CD1c-positive myeloid dendritic cell (primary cell): Measurements from ENCODE around the gene ADAMTS14.
"Not testable (repeated sequence)": the region's sequence is repeated elsewhere in the genome, so short reads cannot be mapped to it uniquely, and the experiment has no call there.

ENCODE experiments used
- DNase-seq: peaks from one replicate; pipeline ENCODE4 v3.0.0-alpha.2; 2016; ENCODE audit errors: extremely low spot score

The ADAMTS14 gene

DNA sequence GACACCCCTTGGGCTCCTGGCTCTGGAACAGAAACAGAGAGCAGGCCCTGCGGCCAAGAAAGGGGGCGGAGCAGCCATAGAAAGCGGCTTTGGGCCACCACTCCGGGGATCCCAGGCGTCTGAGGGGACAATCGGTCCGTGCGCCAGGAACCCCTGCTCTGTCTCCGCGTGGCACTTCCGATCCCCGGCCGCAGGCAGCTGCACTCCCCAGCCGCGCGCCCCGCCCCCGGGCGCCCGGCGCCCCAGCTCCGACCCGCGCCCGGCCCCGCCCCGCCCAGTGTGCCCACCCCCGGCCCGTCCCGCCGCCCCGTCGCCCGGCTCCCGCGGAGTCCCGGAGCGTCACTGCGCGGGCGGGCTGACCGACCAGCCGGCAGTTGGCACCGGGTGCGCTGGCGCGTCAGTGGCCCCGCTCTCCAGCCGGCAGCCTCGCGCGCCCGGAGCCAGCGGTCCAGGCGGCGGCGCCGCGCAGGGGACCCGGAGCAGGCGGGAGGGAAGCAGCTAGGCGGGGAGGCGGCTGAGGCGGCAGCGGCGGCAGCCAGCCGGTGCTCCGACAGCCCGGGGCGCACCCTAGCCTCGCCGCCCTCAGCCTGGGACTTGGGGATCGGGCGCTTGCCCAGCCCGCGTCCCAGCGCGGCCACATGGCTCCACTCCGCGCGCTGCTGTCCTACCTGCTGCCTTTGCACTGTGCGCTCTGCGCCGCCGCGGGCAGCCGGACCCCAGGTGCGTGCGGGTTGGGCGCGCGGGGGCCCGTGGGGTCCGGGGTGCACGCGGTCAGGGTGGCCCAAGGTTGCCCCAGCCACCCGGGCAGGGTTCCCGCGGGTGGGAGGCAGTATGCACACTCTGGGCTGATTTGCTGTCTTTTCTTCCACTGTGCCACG, at the start of gene ADAMTS14:
TSS of gene ADAMTS14 (plus strand) at position 342 of the 878 bp plus-strand sequence. CDS start at position 639, 297 bp downstream.
- DNase-seq: peak; percentile 53

DNA sequence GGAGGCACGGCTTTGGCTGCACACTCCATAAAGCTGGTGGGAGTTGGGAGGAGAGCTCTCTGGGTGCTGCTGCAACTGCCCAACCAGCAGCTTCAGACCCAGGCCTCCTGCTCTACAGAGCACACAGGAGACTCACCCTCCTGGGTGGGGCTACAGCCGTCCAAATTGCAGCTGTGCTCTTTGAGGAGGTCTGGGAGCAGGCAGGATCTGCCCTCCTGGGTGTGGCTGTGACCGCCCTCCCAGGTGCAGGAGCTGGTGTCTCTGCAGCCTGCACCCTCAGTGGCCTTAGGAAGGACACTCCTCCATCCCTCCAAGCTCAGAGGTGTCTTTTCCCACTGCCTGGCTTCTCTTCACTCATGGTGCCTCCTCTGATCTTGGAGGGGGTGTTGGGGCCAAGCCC, 49.8 kb upstream of the ADAMTS14 start:
- DNase-seq: no peak

DNA sequence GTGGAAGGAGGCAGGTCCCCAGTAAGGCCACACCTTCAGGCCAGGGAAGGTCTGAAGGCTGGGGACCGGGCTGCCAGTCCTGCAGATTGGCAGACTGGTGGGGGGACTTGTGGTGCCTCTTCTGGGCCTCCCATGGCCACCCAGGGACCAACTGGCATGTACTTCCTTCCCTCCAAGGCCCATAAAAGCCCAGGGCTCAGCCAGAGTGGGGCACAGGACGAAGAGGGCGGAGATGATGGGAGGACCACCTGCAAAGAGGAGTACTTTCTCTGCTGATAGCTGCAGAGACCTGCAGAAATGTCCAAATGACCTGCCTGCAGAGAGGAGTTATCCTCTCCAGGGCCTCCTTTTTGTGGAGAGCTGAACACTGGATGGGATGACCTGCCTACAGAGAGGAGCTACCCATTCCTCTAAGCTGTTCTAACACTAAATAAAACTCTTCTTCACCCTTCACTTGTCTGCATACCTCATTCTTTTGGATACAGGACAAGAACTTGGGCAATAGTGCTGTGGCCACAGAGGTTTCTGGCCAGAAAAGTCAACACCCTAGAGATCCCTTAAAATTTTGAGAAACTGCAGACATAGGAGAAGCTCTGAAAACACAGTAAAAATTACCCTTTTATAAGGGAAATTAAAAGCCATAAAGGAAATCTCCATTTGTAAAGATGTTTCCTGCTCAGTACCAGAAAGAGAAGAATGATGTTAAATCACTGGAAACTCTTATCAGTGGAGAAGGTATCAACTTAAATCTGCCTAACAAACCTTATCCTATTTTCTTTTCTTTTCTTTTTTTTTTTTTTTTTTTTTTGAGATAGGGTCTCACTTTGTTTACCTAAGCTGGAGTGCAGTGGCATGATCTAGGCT, 49.1 kb upstream of the ADAMTS14 start:
- DNase-seq: no peak

DNA sequence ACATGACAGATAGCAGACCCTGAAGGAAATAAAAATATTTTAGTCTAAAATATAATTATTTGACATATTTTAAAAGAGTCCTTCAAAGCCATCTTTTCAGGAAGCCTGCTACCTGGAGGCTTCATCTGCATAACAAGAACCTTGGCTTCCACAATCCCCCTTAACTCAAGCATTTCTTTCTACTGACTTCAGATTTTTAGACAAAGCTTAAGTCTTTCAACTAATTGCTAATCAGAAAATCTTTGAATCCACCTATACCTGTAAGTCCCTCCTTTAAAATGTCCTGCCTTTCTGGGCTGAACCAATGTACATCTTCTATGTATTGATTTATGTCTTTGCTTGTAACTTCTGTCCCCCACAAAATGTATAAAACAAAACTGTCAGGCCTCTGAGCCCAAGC, 46.2 kb upstream of the ADAMTS14 start:
- no peak for DNase-seq

DNA sequence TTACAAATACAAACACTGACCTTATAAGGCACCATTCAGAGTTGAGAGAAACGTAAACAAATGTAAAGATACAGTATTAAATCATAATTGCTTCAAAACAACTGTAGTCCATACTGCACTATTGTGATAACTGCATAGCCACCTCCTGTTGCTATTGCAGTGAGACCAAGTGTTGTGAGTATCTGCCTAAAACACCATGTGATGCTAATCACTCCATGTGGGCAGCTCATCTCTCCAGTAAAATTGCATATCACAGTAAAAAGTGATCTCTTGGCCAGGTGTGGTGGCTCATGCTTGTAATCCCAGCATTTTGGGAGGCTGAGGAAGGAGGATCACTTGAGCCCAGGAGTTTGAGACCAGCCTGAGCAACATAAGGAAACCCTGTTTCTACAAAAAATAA, 43.0 kb upstream of the ADAMTS14 start:
- DNase-seq: no peak

- not testable (repeated sequence) for DNase-seq
Measured at GRCh38 chr10:70631735-70632134, 40.6 kb upstream of the ADAMTS14 start.

DNA sequence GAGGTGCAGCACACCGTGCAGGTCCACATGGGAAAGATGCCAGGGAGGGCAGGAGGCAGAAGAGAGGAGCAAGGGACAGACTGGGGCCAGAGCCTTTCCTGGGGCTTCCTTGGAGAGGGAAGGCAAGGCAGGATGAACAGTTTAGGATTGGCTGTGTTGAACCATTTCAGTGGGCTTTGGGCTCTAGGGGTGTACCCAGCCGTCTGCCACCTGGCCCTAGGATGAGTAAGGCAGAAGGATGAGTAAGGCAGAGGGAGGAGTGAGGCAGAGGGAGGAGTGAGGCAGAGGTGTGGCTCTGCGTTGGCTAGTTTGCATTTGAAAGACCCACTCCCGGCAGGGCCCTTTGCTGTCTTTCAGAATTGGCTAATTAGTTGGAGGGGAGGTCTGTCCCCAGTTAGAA, 38.3 kb upstream of the ADAMTS14 start:
- no peak for DNase-seq

DNA sequence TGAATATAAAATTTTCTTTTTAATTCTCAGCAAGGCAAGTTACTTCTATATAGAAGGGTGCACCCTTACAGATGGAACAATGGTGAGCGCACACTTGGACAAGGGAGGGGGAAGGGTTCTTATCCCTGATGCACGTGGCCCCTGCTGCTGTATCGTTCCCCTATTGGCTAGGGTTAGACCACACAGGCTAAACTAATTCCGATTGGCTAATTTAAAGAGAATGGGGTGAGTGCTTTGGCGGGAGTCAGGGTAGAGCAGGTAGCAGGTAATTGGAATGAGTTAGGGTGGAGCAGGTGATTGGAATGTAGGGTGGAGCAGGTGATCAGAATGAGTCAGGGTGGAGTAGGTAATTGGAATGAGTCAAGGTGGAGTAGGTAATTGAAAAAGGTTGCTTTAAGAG, 37.8 kb upstream of the ADAMTS14 start:
- not testable (repeated sequence) for DNase-seq

DNA sequence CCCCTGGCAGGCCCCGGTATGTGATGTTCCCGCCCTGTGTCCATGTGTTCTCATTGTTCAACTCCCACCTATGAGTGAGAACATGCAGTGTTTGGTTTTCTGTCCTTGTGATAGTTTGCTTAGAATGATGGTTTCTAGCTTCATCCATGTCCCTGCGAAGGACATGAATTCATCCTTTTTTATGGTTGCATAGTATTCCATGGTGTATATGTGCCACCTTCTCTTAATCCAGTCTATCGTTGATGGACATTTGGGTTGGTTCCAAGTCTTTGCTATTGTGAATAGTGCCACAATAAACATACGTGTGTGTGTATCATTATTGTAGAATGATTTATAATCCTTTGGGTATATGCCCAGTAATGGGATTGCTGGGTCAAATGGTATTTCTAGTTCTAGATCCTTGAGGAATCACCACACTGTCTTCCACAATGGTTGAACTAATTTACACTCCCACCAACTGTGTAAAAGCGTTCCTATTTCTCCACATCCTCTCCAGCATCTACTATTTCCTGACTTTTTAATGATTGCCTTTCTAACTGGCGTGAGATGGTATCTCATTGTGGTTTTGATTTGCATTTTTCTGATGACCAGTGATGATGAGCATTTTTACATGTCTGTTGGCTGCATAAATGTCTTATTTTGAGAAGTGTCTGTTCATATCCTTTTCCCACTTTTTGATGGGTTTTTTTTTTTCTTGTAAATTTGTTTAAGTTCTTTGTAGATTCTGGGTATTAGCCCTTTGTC, 32.5 kb upstream of the ADAMTS14 start:
- not testable (repeated sequence) for DNase-seq

GRCh38 chr10:70643272-70643671, 29.0 kb upstream of the ADAMTS14 start:
- DNase-seq: not testable (repeated sequence)

DNA sequence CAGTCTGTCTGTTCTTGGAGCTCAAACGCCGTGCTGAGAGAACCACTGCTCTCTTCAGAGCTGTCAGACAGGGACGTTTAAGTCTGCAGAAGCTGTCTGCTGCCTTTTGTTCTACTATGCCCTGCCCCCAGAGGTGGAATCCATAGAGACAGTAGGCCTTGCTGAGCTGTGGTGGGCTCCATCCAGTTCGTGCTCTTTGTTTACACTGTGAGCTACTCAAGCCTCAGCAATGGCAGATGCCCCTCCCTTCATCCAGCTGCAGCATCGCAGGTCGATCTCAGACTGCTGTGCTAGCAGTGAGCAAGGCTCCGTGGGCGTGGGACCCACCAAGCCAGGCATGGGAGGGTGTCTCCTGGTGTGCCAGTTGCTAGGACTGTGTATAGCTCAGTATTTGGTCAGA, 27.3 kb upstream of the ADAMTS14 start:
- not testable (repeated sequence) for DNase-seq

- DNase-seq: no peak
Measured at GRCh38 chr10:70647086-70647485, 25.2 kb upstream of the ADAMTS14 start.

GRCh38 chr10:70648427-70648826, 23.9 kb upstream of the ADAMTS14 start:
- no peak for DNase-seq

GRCh38 chr10:70649526-70649925, 22.8 kb upstream of the ADAMTS14 start:
- DNase-seq: no peak

- DNase-seq: no peak
Measured at GRCh38 chr10:70650104-70650503, 22.2 kb upstream of the ADAMTS14 start.

- DNase-seq: no peak
Measured at GRCh38 chr10:70650718-70651117, 21.6 kb upstream of the ADAMTS14 start.

- no peak for DNase-seq
Measured at GRCh38 chr10:70651661-70652060, 20.6 kb upstream of the ADAMTS14 start.

GRCh38 chr10:70652761-70653657, 19.3 kb upstream of the ADAMTS14 start:
- no peak for DNase-seq

- no peak for DNase-seq
Measured at GRCh38 chr10:70655316-70655715, 17.0 kb upstream of the ADAMTS14 start.

DNA sequence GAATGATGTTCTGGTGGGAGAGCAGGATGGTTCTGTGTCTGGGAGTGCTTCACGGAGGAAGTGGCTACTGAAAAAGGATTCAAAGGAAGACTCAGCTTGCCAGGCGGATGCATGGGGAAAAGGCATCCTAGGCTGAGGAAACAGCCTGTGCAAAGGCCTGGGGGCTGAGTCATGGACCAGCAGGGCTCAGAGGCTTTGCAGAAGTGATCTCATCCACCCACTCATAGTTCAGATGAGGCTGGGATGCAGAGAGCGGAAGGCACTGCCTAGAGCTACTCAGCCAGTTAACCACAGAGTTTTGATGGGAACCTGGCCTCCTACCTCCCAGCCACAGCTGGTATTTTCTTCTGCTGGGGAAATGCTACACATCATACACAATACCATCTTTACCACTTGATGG, 15.8 kb upstream of the ADAMTS14 start:
- peak; percentile 95 for DNase-seq

DNA sequence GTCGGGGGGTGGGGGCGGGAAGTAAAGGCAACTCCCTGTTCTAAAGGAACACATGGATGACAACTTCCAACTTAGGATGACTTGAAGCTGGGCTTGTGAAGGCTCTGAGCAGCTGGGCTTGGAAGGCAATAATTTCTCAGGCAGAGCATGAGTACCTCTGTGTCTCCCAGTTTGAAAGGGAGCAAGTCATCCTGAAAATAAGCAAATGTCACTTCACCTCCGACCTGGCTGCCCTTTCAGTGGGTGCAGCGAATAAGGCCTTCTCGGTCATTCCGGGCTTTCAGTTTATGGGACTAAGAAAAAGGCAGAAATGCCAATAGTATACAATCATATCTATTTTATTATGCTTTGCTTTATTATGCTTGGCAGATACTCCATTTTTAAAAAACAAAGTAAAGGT, 15.3 kb upstream of the ADAMTS14 start:
- DNase-seq: no peak
